ENCODE measurements around the gene LSG1. TPM values are rescaled to one million over a fixed set of nuclear protein-coding genes. Genes with fewer than 3 reads are reported as not detected.
"Not testable (repeated sequence)": the region's sequence is repeated elsewhere in the genome, so short reads cannot be mapped to it uniquely, and the experiment has no call there.

LSG1 gene
- total RNA-seq, 1 donor from 2014 or later, result 51.0 TPM

GRCh38 chr3:194606941-194607340 is 65.0 kb downstream of the LSG1 start:
- no peak for DNase-seq (ENCODE audit: low spot score, unreplicated experiment)
- Mint-ChIP-seq H3K4me3 (ENCODE audit: low read depth) (no peak overlapping the region), H3K27me3 (no peaks in the 10 kb centered on the region), H3K36me3 (ENCODE audit: insufficient read depth) (peaks cover 13% of the 10 kb centered on the region), H3K27ac (no peak overlapping the region), H3K4me1 (ENCODE audit: low read depth) (peaks cover 8% of the 10 kb centered on the region), H3K9me3 (ENCODE audit: low read depth) (no peaks in the 10 kb centered on the region)
- TF ChIP-seq, protein P1, sequence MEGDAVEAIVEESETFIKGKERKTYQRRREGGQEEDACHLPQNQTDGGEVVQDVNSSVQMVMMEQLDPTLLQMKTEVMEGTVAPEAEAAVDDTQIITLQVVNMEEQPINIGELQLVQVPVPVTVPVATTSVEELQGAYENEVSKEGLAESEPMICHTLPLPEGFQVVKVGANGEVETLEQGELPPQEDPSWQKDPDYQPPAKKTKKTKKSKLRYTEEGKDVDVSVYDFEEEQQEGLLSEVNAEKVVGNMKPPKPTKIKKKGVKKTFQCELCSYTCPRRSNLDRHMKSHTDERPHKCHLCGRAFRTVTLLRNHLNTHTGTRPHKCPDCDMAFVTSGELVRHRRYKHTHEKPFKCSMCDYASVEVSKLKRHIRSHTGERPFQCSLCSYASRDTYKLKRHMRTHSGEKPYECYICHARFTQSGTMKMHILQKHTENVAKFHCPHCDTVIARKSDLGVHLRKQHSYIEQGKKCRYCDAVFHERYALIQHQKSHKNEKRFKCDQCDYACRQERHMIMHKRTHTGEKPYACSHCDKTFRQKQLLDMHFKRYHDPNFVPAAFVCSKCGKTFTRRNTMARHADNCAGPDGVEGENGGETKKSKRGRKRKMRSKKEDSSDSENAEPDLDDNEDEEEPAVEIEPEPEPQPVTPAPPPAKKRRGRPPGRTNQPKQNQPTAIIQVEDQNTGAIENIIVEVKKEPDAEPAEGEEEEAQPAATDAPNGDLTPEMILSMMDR (IDR thresholded peaks at IDR 0.05; ENCODE audit: unreplicated experiment), result no peak

- Mint-ChIP-seq H3K4me1 (ENCODE audit: low read depth) (peaks cover 10% of the 10 kb centered on the region), H3K9me3 (ENCODE audit: low read depth) (no peaks in the 10 kb centered on the region), H3K36me3 (ENCODE audit: insufficient read depth) (peaks cover 15% of the 10 kb centered on the region), H3K4me3 (ENCODE audit: low read depth) (no peak overlapping the region), H3K27me3 (no peaks in the 10 kb centered on the region), H3K27ac (no peak overlapping the region)
- no peak for DNase-seq (ENCODE audit: low spot score, unreplicated experiment)
- TF ChIP-seq, protein P1 (IDR thresholded peaks at IDR 0.05; ENCODE audit: unreplicated experiment), result no peak
Observed at GRCh38 chr3:194606163-194606562, 65.8 kb downstream of the LSG1 start.

DNA sequence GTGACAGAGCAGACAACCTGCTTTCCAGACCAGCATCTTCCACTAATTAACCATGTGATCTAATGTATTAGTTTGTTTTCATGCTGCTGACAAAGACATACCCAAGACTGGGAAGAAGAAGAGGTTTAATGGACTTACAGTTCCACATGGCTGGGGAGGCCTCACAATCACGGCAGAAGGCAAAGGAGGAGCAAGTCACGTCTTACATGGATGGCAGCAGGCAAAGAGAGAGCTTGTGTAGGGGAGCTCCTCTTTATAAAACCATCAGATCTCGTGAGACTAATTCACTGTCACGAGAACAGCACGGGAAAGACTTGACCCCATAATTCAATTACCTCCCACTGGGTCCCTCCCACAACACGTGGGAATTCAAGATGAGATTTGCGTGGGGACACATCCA is 66.7 kb downstream of the LSG1 start:
- H3K4me3 Mint-ChIP-seq (ENCODE audit: low read depth); H3K27me3 Mint-ChIP-seq; H3K9me3 Mint-ChIP-seq (ENCODE audit: low read depth); DNase-seq (ENCODE audit: low spot score, unreplicated experiment); H3K4me1 Mint-ChIP-seq (ENCODE audit: low read depth); H3K27ac Mint-ChIP-seq: not testable (repeated sequence)
- peaks cover 18% of the 10 kb centered on the region for H3K36me3 Mint-ChIP-seq (ENCODE audit: insufficient read depth)

GRCh38 chr3:194604837-194605236 is 67.2 kb downstream of the LSG1 start:
- TF ChIP-seq, protein P1 (IDR thresholded peaks at IDR 0.05; ENCODE audit: unreplicated experiment), result peak; percentile 40
- H3K4me3 Mint-ChIP-seq (ENCODE audit: low read depth), result no peak overlapping the region
- H3K27me3 Mint-ChIP-seq, result no peaks in the 10 kb centered on the region
- no peak overlapping the region for H3K27ac Mint-ChIP-seq
- peaks cover 18% of the 10 kb centered on the region for H3K36me3 Mint-ChIP-seq (ENCODE audit: insufficient read depth)
- no peak for DNase-seq (ENCODE audit: low spot score, unreplicated experiment)
- H3K4me1 Mint-ChIP-seq (ENCODE audit: low read depth), result peaks cover 10% of the 10 kb centered on the region
- H3K9me3 Mint-ChIP-seq (ENCODE audit: low read depth), result no peaks in the 10 kb centered on the region

GRCh38 chr3:194604126-194604525 is 67.9 kb downstream of the LSG1 start:
- H3K27me3 Mint-ChIP-seq, result no peaks in the 10 kb centered on the region
- H3K9me3 Mint-ChIP-seq (ENCODE audit: low read depth), result no peaks in the 10 kb centered on the region
- H3K36me3 Mint-ChIP-seq (ENCODE audit: insufficient read depth), result peaks cover 16% of the 10 kb centered on the region
- no peak for DNase-seq (ENCODE audit: low spot score, unreplicated experiment)
- no peak overlapping the region for H3K4me3 Mint-ChIP-seq (ENCODE audit: low read depth)
- TF ChIP-seq, protein P1 (IDR thresholded peaks at IDR 0.05; ENCODE audit: unreplicated experiment), result no peak
- no peak overlapping the region for H3K27ac Mint-ChIP-seq
- peaks cover 10% of the 10 kb centered on the region for H3K4me1 Mint-ChIP-seq (ENCODE audit: low read depth)

DNA sequence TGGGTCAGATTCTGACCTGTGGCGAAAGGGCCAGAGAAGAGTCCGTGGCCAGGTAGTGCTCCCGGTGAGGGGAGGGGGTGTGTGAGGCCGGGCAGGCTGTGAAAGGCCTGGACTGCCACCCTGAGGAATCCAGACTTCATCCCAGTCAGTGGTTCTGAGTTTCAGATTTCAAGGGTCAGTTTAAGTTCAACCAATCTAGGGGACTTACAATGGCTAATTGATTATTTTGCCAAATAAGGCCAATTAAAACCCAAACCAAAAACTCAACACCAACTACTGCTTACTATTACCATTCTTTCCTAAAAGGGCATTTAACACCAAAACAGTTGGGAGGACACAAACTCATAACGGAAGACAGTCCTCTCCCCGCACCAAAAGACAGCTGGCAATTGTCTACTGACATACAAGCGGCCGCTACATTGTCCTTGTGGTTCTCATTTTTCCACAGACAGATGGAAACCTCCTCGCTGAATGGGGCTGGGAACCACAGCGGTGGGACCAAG is 69.3 kb downstream of the LSG1 start:
- Mint-ChIP-seq H3K27me3 (no peaks in the 10 kb centered on the region), H3K9me3 (ENCODE audit: low read depth) (no peaks in the 10 kb centered on the region), H3K36me3 (ENCODE audit: insufficient read depth) (peaks cover 20% of the 10 kb centered on the region)

More for the DNA sequence above, 69.3 kb downstream of the LSG1 start:
- Mint-ChIP-seq H3K4me3 (ENCODE audit: low read depth) (no peak overlapping the region), H3K27ac (peak overlapping the region; percentile 73), H3K4me1 (ENCODE audit: low read depth) (peaks cover 10% of the 10 kb centered on the region)
- TF ChIP-seq, protein P1 (IDR thresholded peaks at IDR 0.05; ENCODE audit: unreplicated experiment), result peak; percentile 16
- DNase-seq (ENCODE audit: low spot score, unreplicated experiment), result no peak

All from progenitor cell of endocrine pancreas (in vitro differentiated cells).